Measurements from ENCODE around the gene POLR3B. TPM values are rescaled to one million over a fixed set of nuclear protein-coding genes. Genes with fewer than 3 reads are reported as not detected.

The POLR3B gene
- polyA plus RNA-seq, 1 experiment = 6.4 TPM

DNA sequence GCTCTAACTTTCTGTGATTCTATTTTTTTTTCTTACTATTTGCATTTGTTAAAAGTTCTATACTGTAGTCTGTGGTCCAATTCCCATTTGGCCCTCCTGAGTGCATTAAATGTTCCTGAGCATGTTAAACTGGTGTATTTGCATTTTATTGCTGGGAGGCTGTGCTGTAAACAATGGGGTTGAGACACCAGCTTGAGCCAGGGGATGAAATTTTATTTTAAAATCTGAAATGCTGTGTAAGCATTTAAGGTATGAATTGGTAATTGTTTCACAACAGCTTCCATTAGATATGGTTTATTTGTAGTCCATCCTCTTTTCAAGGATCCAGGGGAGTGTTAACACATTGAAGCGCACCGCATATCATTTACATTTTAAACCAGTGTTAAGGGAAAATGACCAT, 135.3 kb downstream of the POLR3B start:
- Histone ChIP-seq H3K4me3 (ENCODE audit: low read depth, low read length) (no peak overlapping the region), H3K27me3 (ENCODE audit: control insufficient read depth, insufficient read depth, low read length) (no peaks in the 10 kb centered on the region), H3K36me3 (ENCODE audit: control insufficient read depth, insufficient read depth, low read length) (peaks cover 1% of the 10 kb centered on the region)
- ChIA-PET CTCF (interaction anchor here (0.7 to 1.3 kb wide), 2 partner anchors 12 to 213 kb away, joined by 3 to 4 read pairs; no protein-coding TSS in a partner anchor), POLR2A (no interaction called here)
- no peak for DNase-seq (ENCODE audit: low read depth)
- TF ChIP-seq, protein P1, sequence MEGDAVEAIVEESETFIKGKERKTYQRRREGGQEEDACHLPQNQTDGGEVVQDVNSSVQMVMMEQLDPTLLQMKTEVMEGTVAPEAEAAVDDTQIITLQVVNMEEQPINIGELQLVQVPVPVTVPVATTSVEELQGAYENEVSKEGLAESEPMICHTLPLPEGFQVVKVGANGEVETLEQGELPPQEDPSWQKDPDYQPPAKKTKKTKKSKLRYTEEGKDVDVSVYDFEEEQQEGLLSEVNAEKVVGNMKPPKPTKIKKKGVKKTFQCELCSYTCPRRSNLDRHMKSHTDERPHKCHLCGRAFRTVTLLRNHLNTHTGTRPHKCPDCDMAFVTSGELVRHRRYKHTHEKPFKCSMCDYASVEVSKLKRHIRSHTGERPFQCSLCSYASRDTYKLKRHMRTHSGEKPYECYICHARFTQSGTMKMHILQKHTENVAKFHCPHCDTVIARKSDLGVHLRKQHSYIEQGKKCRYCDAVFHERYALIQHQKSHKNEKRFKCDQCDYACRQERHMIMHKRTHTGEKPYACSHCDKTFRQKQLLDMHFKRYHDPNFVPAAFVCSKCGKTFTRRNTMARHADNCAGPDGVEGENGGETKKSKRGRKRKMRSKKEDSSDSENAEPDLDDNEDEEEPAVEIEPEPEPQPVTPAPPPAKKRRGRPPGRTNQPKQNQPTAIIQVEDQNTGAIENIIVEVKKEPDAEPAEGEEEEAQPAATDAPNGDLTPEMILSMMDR (IDR thresholded peaks at IDR 0.05; ENCODE audit: insufficient read depth, low read depth, low read length) = no peak

DNA sequence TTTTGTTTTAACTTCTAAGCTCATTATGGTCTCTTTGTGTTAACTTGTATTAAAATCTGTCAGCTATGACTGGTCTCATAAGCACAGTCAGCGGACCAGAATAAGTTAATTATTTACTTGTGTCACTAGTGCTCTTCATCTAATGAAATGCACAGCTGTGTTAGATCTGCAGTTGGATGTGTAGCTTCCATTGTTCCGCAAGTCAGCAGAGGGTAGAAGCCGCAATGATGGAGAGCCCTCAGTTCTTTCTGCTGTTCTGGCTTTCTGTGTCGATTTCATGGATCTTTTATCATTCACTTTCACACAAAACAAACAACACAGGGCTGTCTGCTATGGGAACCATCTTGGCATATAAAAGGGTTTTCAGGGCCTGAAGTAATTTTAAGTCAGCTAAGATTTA, 136.0 kb downstream of the POLR3B start:
- no peak for DNase-seq (ENCODE audit: low read depth)
- POLR2A ChIA-PET = no interaction called here
- CTCF ChIA-PET = interaction anchor here (1.0 to 1.3 kb wide), 2 partner anchors 13 kb away, joined by 3 to 4 read pairs; no protein-coding TSS in a partner anchor

DNA sequence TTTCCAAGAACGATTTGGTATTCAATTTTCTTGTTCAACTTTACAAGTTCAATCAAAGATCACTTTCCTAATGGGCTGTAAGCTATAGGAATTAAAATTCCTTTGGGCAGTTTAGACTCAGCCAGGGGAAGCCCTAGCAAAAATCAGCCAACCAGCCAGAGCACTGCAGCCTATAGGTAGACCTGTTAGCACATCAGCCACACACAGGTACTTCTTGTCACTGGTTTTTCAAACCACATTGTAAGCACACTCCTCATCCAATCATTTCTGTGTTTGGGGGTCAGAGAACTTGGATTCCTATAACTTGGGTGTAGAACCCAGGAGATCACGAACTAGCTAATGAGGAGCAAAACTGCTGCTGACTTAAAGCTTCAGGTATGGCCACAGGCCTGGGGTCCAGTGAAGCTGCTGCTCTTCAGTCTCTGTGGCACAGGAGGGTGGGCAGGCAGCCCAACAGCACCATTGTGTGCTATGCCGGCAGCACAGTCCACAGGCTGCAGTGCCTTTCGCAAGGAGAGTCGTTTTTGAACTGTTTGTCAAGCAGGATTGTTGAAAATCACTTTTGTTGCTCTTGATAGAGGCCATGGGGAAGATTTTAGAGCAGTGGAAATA, 137.9 kb downstream of the POLR3B start:
- no peak for DNase-seq (ENCODE audit: low read depth)
- Histone ChIP-seq H3K27me3 (ENCODE audit: control insufficient read depth, insufficient read depth, low read length) (no peaks in the 10 kb centered on the region), H3K4me3 (ENCODE audit: low read depth, low read length) (no peak overlapping the region), H3K36me3 (ENCODE audit: control insufficient read depth, insufficient read depth, low read length) (peaks cover 3% of the 10 kb centered on the region)
- TF ChIP-seq, protein P1 (IDR thresholded peaks at IDR 0.05; ENCODE audit: insufficient read depth, low read depth, low read length) = no peak
- CTCF ChIA-PET = no interaction called here
- POLR2A ChIA-PET = no interaction called here

More for the DNA sequence above, 136.0 kb downstream of the POLR3B start:
- Histone ChIP-seq H3K27me3 (ENCODE audit: control insufficient read depth, insufficient read depth, low read length) (no peaks in the 10 kb centered on the region), H3K4me3 (ENCODE audit: low read depth, low read length) (no peak overlapping the region), H3K36me3 (ENCODE audit: control insufficient read depth, insufficient read depth, low read length) (peaks cover 1% of the 10 kb centered on the region)
- TF ChIP-seq, protein P1 (IDR thresholded peaks at IDR 0.05; ENCODE audit: insufficient read depth, low read depth, low read length) = no peak

DNA sequence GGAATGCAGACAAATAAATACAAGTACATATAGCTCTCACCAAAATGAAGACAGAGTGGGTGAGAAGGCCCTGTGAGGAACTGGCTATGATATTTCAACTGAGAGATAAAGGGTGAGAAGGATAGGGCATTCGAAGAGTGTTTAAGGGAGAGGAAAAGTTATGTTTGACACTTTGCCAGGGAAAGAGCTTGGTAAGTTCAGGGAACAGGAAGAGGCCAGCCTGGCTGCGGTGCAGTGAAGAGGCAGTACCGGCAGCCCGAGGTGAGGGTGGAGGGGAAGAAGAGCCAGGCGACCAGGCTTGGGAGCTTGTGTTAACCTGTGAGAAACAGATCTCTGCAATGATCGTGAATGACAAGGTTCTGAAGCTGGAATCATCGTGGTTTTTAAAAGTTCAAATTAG, 140.5 kb downstream of the POLR3B start:
- H3K36me3 ChIP-seq (ENCODE audit: control insufficient read depth, insufficient read depth, low read length) = peaks cover 5% of the 10 kb centered on the region
- DNase-seq (ENCODE audit: low read depth) = no peak
- CTCF ChIA-PET = interaction anchor here (1.0 kb wide), 1 partner anchor 14 kb away, joined by 3 read pairs; no protein-coding TSS in a partner anchor
- TF ChIP-seq, protein P1 (IDR thresholded peaks at IDR 0.05; ENCODE audit: insufficient read depth, low read depth, low read length) = no peak
- POLR2A ChIA-PET = no interaction called here
- no peaks in the 10 kb centered on the region for H3K27me3 ChIP-seq (ENCODE audit: control insufficient read depth, insufficient read depth, low read length)
- H3K4me3 ChIP-seq (ENCODE audit: low read depth, low read length) = no peak overlapping the region

DNA sequence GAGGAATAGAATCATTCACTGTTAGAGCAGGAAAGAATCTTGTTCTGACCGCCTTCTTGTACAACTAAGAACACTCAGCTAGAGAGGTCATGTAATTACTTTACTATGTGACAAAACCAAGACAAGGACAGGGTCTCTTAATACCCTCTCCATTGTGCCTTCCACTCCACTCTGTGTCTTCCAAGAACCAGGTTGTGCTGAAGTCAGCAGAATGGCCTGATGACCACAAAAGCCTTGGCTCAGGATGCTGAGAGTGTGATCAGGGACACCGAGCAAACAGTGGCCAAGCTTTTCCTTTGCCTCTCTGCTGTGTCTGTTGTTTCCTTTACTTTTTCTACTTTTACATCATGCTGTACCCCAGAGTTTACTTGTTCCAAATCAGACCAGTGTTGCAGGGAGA, 142.1 kb downstream of the POLR3B start:
- ChIA-PET CTCF (no interaction called here), POLR2A (no interaction called here)
- TF ChIP-seq, protein P1 (IDR thresholded peaks at IDR 0.05; ENCODE audit: insufficient read depth, low read depth, low read length) = no peak
- DNase-seq (ENCODE audit: low read depth) = no peak
- peaks cover 9% of the 10 kb centered on the region for H3K36me3 ChIP-seq (ENCODE audit: control insufficient read depth, insufficient read depth, low read length)
- H3K27me3 ChIP-seq (ENCODE audit: control insufficient read depth, insufficient read depth, low read length) = no peaks in the 10 kb centered on the region
- H3K4me3 ChIP-seq (ENCODE audit: low read depth, low read length) = no peak overlapping the region

Measured in BJ (cell line).